ENCODE data around the gene TBKBP1.

- TF ChIP-seq, protein P1, sequence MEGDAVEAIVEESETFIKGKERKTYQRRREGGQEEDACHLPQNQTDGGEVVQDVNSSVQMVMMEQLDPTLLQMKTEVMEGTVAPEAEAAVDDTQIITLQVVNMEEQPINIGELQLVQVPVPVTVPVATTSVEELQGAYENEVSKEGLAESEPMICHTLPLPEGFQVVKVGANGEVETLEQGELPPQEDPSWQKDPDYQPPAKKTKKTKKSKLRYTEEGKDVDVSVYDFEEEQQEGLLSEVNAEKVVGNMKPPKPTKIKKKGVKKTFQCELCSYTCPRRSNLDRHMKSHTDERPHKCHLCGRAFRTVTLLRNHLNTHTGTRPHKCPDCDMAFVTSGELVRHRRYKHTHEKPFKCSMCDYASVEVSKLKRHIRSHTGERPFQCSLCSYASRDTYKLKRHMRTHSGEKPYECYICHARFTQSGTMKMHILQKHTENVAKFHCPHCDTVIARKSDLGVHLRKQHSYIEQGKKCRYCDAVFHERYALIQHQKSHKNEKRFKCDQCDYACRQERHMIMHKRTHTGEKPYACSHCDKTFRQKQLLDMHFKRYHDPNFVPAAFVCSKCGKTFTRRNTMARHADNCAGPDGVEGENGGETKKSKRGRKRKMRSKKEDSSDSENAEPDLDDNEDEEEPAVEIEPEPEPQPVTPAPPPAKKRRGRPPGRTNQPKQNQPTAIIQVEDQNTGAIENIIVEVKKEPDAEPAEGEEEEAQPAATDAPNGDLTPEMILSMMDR (conservative IDR thresholded peaks at IDR 0.05 in 1 of 2, IDR thresholded peaks at IDR 0.05 in 1 of 2; ENCODE audit: extremely low read depth in 1 of 2, insufficient read depth in 1 of 2, low read depth in 1 of 2, low read length in 2 of 2): no peak
- no peak for TF ChIP-seq EZH2 (IDR thresholded peaks at IDR 0.05; ENCODE audit: borderline replicate concordance, low read length)
Observed at GRCh38 chr17:47741793-47742145, 47.8 kb downstream of the TBKBP1 start.
